Neural progenitor cell (in vitro differentiated cells): ENCODE measurements around the gene ELFN1. TPM values are rescaled to one million over a fixed set of nuclear protein-coding genes. Genes with fewer than 3 reads are reported as not detected.

Experiments
- DNase-seq: peaks from one replicate; pipeline ENCODE4 v3.0.0-alpha.2; 2016; ENCODE audit warnings: low spot score
- H2AFZ ChIP-seq: fragments of 200-600 bp; sonication (generic); replicated peaks from 2 replicates; pipeline ENCODE4 v1.6.1; 2016; ENCODE audit warnings: antibody characterized with exemption
- H3F3A ChIP-seq: fragments of 200-600 bp; sonication (generic); 2 replicates; pipeline ENCODE4 v1.6.1; 2016; ENCODE audit warnings: antibody characterized with exemption, low read depth
- H3K27ac ChIP-seq: fragments of 200-600 bp; sonication (generic); 2 replicates; pipeline ENCODE4 v1.5.1; 2016; ENCODE audit warnings: mild to moderate bottlenecking
- H3K27me3 ChIP-seq: fragments of 200-600 bp; sonication (generic); 2 replicates; pipeline ENCODE4 v1.6.1; 2016; ENCODE audit warnings: mild to moderate bottlenecking, moderate library complexity
- H3K36me3 ChIP-seq: fragments of 200-600 bp; sonication (generic); 2 replicates; pipeline ENCODE4 v1.5.1; 2016
- H3K4me1 ChIP-seq: fragments of 200-600 bp; sonication (generic); 2 replicates; pipeline ENCODE4 v1.6.1; 2016; ENCODE audit warnings: mixed run types
- H3K4me2 ChIP-seq: fragments of 200-600 bp; sonication (generic); 2 replicates; pipeline ENCODE4 v1.6.1; 2016
- H3K4me3 ChIP-seq: fragments of 200-600 bp; sonication (generic); 2 replicates; pipeline ENCODE4 v1.5.1; 2016
- H3K79me2 ChIP-seq: fragments of 200-600 bp; sonication (generic); 2 replicates; pipeline ENCODE4 v1.6.1; 2016; ENCODE audit warnings: low read depth
- H3K9ac ChIP-seq: fragments of 200-600 bp; sonication (generic); 2 replicates; pipeline ENCODE4 v1.6.1; 2016
- H3K9me3 ChIP-seq: fragments of 200-600 bp; sonication (generic); 2 replicates; pipeline ENCODE4 v1.5.1; 2016; ENCODE audit warnings: low read depth
- H4K20me1 ChIP-seq: fragments of 200-600 bp; sonication (generic); 2 replicates; pipeline ENCODE4 v1.6.1; 2016; ENCODE audit warnings: low read depth
- H3K27ac Mint-ChIP-seq: 3 replicates; pipeline ENCODE4 v1.8.0; 2021; ENCODE audit warnings: mixed read lengths
- H3K27me3 Mint-ChIP-seq: 2 replicates; pipeline ENCODE4 v1.8.0; 2022; ENCODE audit warnings: low read depth, mild to moderate bottlenecking, inconsistent platforms, moderate library complexity, mixed read lengths; ENCODE audit not compliant: insufficient read depth
- H3K36me3 Mint-ChIP-seq: 3 replicates; pipeline ENCODE4 v1.8.0; 2021; ENCODE audit warnings: mixed read lengths
- H3K4me1 Mint-ChIP-seq: 3 replicates; pipeline ENCODE4 v1.8.0; 2021; ENCODE audit warnings: mixed read lengths
- H3K4me3 Mint-ChIP-seq: 3 replicates; pipeline ENCODE4 v1.8.0; 2021; ENCODE audit warnings: mild to moderate bottlenecking, moderate library complexity, mixed read lengths
- H3K9me3 Mint-ChIP-seq: 3 replicates; pipeline ENCODE4 v1.8.0; 2020; ENCODE audit warnings: mixed read lengths
- CTCF ChIP-seq: fragments of 200-600 bp; sonication (generic); IDR thresholded peaks from 2 replicates; pipeline ENCODE4 v1.5.1; 2017; ENCODE audit warnings: antibody characterized with exemption, mild to moderate bottlenecking
- EZH2 ChIP-seq: fragments of 200-600 bp; sonication (generic); IDR thresholded peaks from 2 replicates; pipeline ENCODE4 v1.6.1; 2017; ENCODE audit warnings: antibody characterized with exemption, mild to moderate bottlenecking, moderate library complexity
- EZH2phosphoT487 ChIP-seq: fragments of 200-600 bp; sonication (generic); IDR thresholded peaks from 2 replicates; pipeline ENCODE4 v1.6.1; 2017; ENCODE audit warnings: antibody characterized with exemption
- total RNA-seq: library from RNA; depleted of rRNA; stranded (reverse); fragments of >200 nt; gene quantifications from 2 replicates; pipeline ENCODE4 v1.2.3, GENCODE V29; 2015; ENCODE audit warnings: low replicate concordance

Gene ELFN1
- total RNA-seq, 1 donor from 2014 or later: 2.2 TPM

- no peak for DNase-seq
- Mint-ChIP-seq H3K4me3 (no peak overlapping the region), H3K36me3 (no peaks in the 10 kb centered on the region), H3K4me1 (no peaks in the 10 kb centered on the region), H3K27me3 (peaks cover 5% of the 10 kb centered on the region), H3K9me3 (peaks cover 19% of the 10 kb centered on the region), H3K27ac (no peak overlapping the region)
- H2AFZ ChIP-seq: no peak overlapping the region
- TF ChIP-seq CTCF: no peak
- no peak for TF ChIP-seq EZH2
- no peak for TF ChIP-seq EZH2phosphoT487
- H3K27ac ChIP-seq: no peak overlapping the region
- no peak overlapping the region for H3K4me2 ChIP-seq
- no peaks in the 10 kb centered on the region for H3K79me2 ChIP-seq
- H3F3A ChIP-seq: no peaks in the 10 kb centered on the region
- H4K20me1 ChIP-seq: no peaks in the 10 kb centered on the region
- no peaks in the 10 kb centered on the region for H3K36me3 ChIP-seq
- no peak overlapping the region for H3K9ac ChIP-seq
- H3K4me1 ChIP-seq: no peaks in the 10 kb centered on the region
- no peak overlapping the region for H3K4me3 ChIP-seq
- H3K27me3 ChIP-seq: no peaks in the 10 kb centered on the region
- H3K9me3 ChIP-seq: no peaks in the 10 kb centered on the region
Observed at GRCh38 chr7:1777122-1777521, 107.0 kb downstream of the ELFN1 start.

GRCh38 chr7:1779445-1779844 is 109.4 kb downstream of the ELFN1 start:
- H3K36me3 ChIP-seq: no peaks in the 10 kb centered on the region
- H3K27me3 ChIP-seq: no peaks in the 10 kb centered on the region
- H3K4me2 ChIP-seq: no peak overlapping the region
- no peaks in the 10 kb centered on the region for H3K9me3 ChIP-seq
- TF ChIP-seq EZH2 (no peak), EZH2phosphoT487 (no peak), CTCF (no peak)
- no peak overlapping the region for H3K27ac ChIP-seq
- H3K4me3 ChIP-seq: no peak overlapping the region
- no peaks in the 10 kb centered on the region for H3K79me2 ChIP-seq
- H3K9ac ChIP-seq: no peak overlapping the region
- Mint-ChIP-seq H3K4me1 (no peaks in the 10 kb centered on the region), H3K27ac (no peak overlapping the region), H3K4me3 (no peak overlapping the region), H3K36me3 (no peaks in the 10 kb centered on the region), H3K9me3 (peaks cover 22% of the 10 kb centered on the region), H3K27me3 (peaks cover 4% of the 10 kb centered on the region)
- DNase-seq: no peak
- H3F3A ChIP-seq: no peaks in the 10 kb centered on the region
- H2AFZ ChIP-seq: no peak overlapping the region
- H4K20me1 ChIP-seq: no peaks in the 10 kb centered on the region
- H3K4me1 ChIP-seq: no peaks in the 10 kb centered on the region

GRCh38 chr7:1781369-1781768 is 111.3 kb downstream of the ELFN1 start:
- no peak overlapping the region for H3K27ac Mint-ChIP-seq
- Histone ChIP-seq H3K27me3 (no peaks in the 10 kb centered on the region), H3K4me3 (no peak overlapping the region), H3K27ac (no peak overlapping the region), H3K4me2 (no peak overlapping the region), H2AFZ (no peak overlapping the region), H4K20me1 (no peaks in the 10 kb centered on the region), H3F3A (no peaks in the 10 kb centered on the region), H3K9ac (no peak overlapping the region), H3K4me1 (no peaks in the 10 kb centered on the region), H3K36me3 (no peaks in the 10 kb centered on the region), H3K79me2 (no peaks in the 10 kb centered on the region), H3K9me3 (no peaks in the 10 kb centered on the region)
- H3K36me3 Mint-ChIP-seq: peaks cover 4% of the 10 kb centered on the region
- H3K27me3 Mint-ChIP-seq: peaks cover 4% of the 10 kb centered on the region
- no peak overlapping the region for H3K4me3 Mint-ChIP-seq
- TF ChIP-seq CTCF: no peak
- TF ChIP-seq EZH2: no peak
- TF ChIP-seq EZH2phosphoT487: no peak
- peaks cover 26% of the 10 kb centered on the region for H3K9me3 Mint-ChIP-seq
- no peak for DNase-seq
- no peaks in the 10 kb centered on the region for H3K4me1 Mint-ChIP-seq

GRCh38 chr7:1785839-1786238 is 115.8 kb downstream of the ELFN1 start:
- Histone ChIP-seq H3K79me2 (no peaks in the 10 kb centered on the region), H3K4me1 (no peaks in the 10 kb centered on the region), H3K9ac (no peak overlapping the region), H3K36me3 (no peaks in the 10 kb centered on the region), H3F3A (no peaks in the 10 kb centered on the region), H3K27ac (no peak overlapping the region), H3K4me2 (no peak overlapping the region), H3K27me3 (no peaks in the 10 kb centered on the region), H2AFZ (no peak overlapping the region), H3K9me3 (no peaks in the 10 kb centered on the region), H4K20me1 (no peaks in the 10 kb centered on the region), H3K4me3 (no peak overlapping the region)
- H3K4me3 Mint-ChIP-seq: peak overlapping the region; percentile 17
- H3K4me1 Mint-ChIP-seq: no peaks in the 10 kb centered on the region
- no peak overlapping the region for H3K27ac Mint-ChIP-seq
- H3K36me3 Mint-ChIP-seq: peaks cover 4% of the 10 kb centered on the region
- no peak for TF ChIP-seq EZH2phosphoT487
- TF ChIP-seq CTCF: no peak
- no peak for TF ChIP-seq EZH2
- no peak for DNase-seq
- H3K9me3 Mint-ChIP-seq: peaks cover 16% of the 10 kb centered on the region
- H3K27me3 Mint-ChIP-seq: peaks cover 2% of the 10 kb centered on the region
